ENCODE data around the gene TMEM106C.

The TMEM106C gene

DNA sequence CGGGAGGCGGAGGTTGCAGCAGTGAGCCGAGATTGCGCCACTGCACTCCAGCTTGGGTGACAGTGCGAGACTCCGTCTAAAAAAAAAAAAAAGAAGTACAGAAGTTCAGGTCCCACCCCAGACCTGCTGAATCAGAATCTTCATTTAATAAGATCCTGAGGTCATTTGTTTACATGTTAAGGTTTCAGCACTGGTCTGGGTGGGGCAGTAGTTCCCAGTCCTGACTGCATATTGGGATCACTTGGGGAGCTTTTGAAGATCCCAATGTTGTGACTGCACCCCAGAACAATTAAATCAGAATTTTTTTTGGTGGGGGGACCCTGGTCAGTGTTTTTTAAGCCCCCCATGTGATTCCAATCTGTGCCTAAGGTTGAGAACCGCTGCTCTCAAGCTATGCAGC is 52.6 kb downstream of the TMEM106C start:
- H3K9me3 ChIP-seq (ENCODE audit: severe bottlenecking), result no peaks in the 10 kb centered on the region
- no peak overlapping the region for H3K27ac ChIP-seq
- DNase-seq, result no peak
- H3K27me3 ChIP-seq (ENCODE audit: insufficient read depth, low read depth, severe bottlenecking), result no peaks in the 10 kb centered on the region
- no peaks in the 10 kb centered on the region for H3K36me3 ChIP-seq
- TF ChIP-seq, protein P1, sequence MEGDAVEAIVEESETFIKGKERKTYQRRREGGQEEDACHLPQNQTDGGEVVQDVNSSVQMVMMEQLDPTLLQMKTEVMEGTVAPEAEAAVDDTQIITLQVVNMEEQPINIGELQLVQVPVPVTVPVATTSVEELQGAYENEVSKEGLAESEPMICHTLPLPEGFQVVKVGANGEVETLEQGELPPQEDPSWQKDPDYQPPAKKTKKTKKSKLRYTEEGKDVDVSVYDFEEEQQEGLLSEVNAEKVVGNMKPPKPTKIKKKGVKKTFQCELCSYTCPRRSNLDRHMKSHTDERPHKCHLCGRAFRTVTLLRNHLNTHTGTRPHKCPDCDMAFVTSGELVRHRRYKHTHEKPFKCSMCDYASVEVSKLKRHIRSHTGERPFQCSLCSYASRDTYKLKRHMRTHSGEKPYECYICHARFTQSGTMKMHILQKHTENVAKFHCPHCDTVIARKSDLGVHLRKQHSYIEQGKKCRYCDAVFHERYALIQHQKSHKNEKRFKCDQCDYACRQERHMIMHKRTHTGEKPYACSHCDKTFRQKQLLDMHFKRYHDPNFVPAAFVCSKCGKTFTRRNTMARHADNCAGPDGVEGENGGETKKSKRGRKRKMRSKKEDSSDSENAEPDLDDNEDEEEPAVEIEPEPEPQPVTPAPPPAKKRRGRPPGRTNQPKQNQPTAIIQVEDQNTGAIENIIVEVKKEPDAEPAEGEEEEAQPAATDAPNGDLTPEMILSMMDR (IDR thresholded peaks at IDR 0.05; ENCODE audit: low read depth, low read length), result no peak
- no peak overlapping the region for H3K4me3 ChIP-seq (ENCODE audit: low read depth, low read length)

GRCh38 chr12:48016373-48017020 is 53.1 kb downstream of the TMEM106C start:
- Histone ChIP-seq H3K4me3 (ENCODE audit: low read depth, low read length) (no peak overlapping the region), H3K36me3 (no peaks in the 10 kb centered on the region), H3K9me3 (ENCODE audit: severe bottlenecking) (no peaks in the 10 kb centered on the region), H3K27ac (no peak overlapping the region), H3K27me3 (ENCODE audit: insufficient read depth, low read depth, severe bottlenecking) (no peaks in the 10 kb centered on the region)
- TF ChIP-seq, protein P1 (IDR thresholded peaks at IDR 0.05; ENCODE audit: low read depth, low read length), result no peak
- DNase-seq, result no peak

GRCh38 chr12:48017496-48017895 is 54.1 kb downstream of the TMEM106C start:
- TF ChIP-seq, protein P1 (IDR thresholded peaks at IDR 0.05; ENCODE audit: low read depth, low read length), result no peak
- Histone ChIP-seq H3K9me3 (ENCODE audit: severe bottlenecking) (no peaks in the 10 kb centered on the region), H3K4me3 (ENCODE audit: low read depth, low read length) (no peak overlapping the region), H3K27ac (no peak overlapping the region), H3K36me3 (no peaks in the 10 kb centered on the region), H3K27me3 (ENCODE audit: insufficient read depth, low read depth, severe bottlenecking) (no peaks in the 10 kb centered on the region)
- DNase-seq, result no peak

- Histone ChIP-seq H3K36me3 (no peaks in the 10 kb centered on the region), H3K4me3 (ENCODE audit: low read depth, low read length) (no peak overlapping the region), H3K27me3 (ENCODE audit: insufficient read depth, low read depth, severe bottlenecking) (no peaks in the 10 kb centered on the region), H3K9me3 (ENCODE audit: severe bottlenecking) (no peaks in the 10 kb centered on the region), H3K27ac (no peak overlapping the region)
- TF ChIP-seq, protein P1 (IDR thresholded peaks at IDR 0.05; ENCODE audit: low read depth, low read length), result no peak
- DNase-seq, result no peak
Measured at GRCh38 chr12:48017921-48018617, 54.7 kb downstream of the TMEM106C start.

Data from WERI-Rb-1 (cell line).